Liver (tissue), 9 donors: Measurements from ENCODE around the gene HDC. TPM values are rescaled to one million over a fixed set of nuclear protein-coding genes. Genes with fewer than 3 reads are reported as not detected.

ENCODE experiments used
- DNase-seq: peaks from one replicate; pipeline ENCODE4 v3.0.0-alpha.2; 2017; ENCODE audit warnings: low spot score
- H3K27ac ChIP-seq, 2 donors: one replicate each; pipeline ENCODE4 v1.7.0; 2013; ENCODE audit warnings: inconsistent platforms in 2 of 2, low read length in 2 of 2, control low read depth in 1 of 2, low read depth in 1 of 2, mild to moderate bottlenecking in 1 of 2
- H3K27me3 ChIP-seq, 4 donors: one replicate each; pipeline versions ENCODE4 v1.6.1 to v1.7.0; 2013; ENCODE audit warnings: low read length in 3 of 4, inconsistent platforms in 1 of 4, mild to moderate bottlenecking in 1 of 4, moderate library complexity in 1 of 4; ENCODE audit not compliant: control insufficient read depth in 4 of 4, insufficient read depth in 4 of 4
- H3K36me3 ChIP-seq, 4 donors: one replicate each; pipeline versions ENCODE4 v1.6.1 to v1.7.0; 2013; ENCODE audit warnings: low read length in 3 of 4, mild to moderate bottlenecking in 3 of 4, low read depth in 1 of 4, moderate library complexity in 1 of 4; ENCODE audit not compliant: control insufficient read depth in 4 of 4, insufficient read depth in 3 of 4
- H3K4me1 ChIP-seq, 4 donors: one replicate each; pipeline versions ENCODE4 v1.6.1 to v1.7.0; 2013; ENCODE audit warnings: low read length in 3 of 4, mild to moderate bottlenecking in 3 of 4, moderate library complexity in 1 of 4; ENCODE audit not compliant: control insufficient read depth in 4 of 4, insufficient read depth in 4 of 4
- H3K4me3 ChIP-seq, 3 donors: one replicate each; pipeline versions ENCODE4 v1.6.1 to v1.7.0; 2013; ENCODE audit warnings: low read length in 3 of 3, control low read depth in 1 of 3, low read depth in 1 of 3, mild to moderate bottlenecking in 1 of 3
- H3K9ac ChIP-seq, 2 donors: one replicate each; pipeline ENCODE4 v1.7.0; 2013; ENCODE audit warnings: low read length in 2 of 2, mild to moderate bottlenecking in 2 of 2, moderate library complexity in 2 of 2, control low read depth in 1 of 2, low read depth in 1 of 2
- H3K9me3 ChIP-seq, 4 donors: one replicate each; pipeline versions ENCODE4 v1.6.1 to v1.7.0; 2013; ENCODE audit warnings: low read length in 3 of 4; ENCODE audit not compliant: control insufficient read depth in 4 of 4
- CTCF ChIP-seq: fragments of 150-350 bp; IDR thresholded peaks from 2 replicates; pipeline ENCODE4 v1.5.1; 2017; ENCODE audit warnings: improper control_type of control experiment, low read depth, low read length; ENCODE audit not compliant: missing input control
- EGR1 ChIP-seq, 2 donors: IDR thresholded peaks; 2 replicates each; pipeline ENCODE4 v1.6.1; 2016 to 2018; ENCODE audit warnings: antibody characterized with exemption in 2 of 2, low read depth in 2 of 2
- FOXA1 ChIP-seq: IDR thresholded peaks from 2 replicates; pipeline ENCODE4 v1.6.1; 2016; ENCODE audit warnings: antibody characterized with exemption
- FOXA2 ChIP-seq: IDR thresholded peaks from 2 replicates; pipeline ENCODE4 v1.6.1; 2016; ENCODE audit warnings: antibody characterized with exemption
- GABPA ChIP-seq, 2 donors: IDR thresholded peaks in 1 of 2; conservative IDR thresholded peaks in 1 of 2; 2 replicates each; pipeline ENCODE4 v1.6.1; 2016; ENCODE audit warnings: antibody characterized with exemption in 2 of 2, mild to moderate bottlenecking in 1 of 2, moderate library complexity in 1 of 2
- HNF4A ChIP-seq, 2 donors: conservative IDR thresholded peaks; 2 replicates each; pipeline ENCODE4 v1.6.1; 2016; ENCODE audit warnings: antibody characterized with exemption in 2 of 2, mild to moderate bottlenecking in 2 of 2
- HNF4G ChIP-seq: IDR thresholded peaks from 2 replicates; pipeline ENCODE4 v1.6.1; 2016; ENCODE audit warnings: antibody characterized with exemption
- JUND ChIP-seq, 2 donors: IDR thresholded peaks; 2 replicates each; pipeline ENCODE4 v1.6.1; 2016; ENCODE audit warnings: antibody characterized with exemption in 2 of 2
- NR2F2 ChIP-seq: IDR thresholded peaks from 2 replicates; pipeline ENCODE4 v1.6.1; 2016; ENCODE audit warnings: antibody characterized with exemption
- RAD21 ChIP-seq, 2 donors: IDR thresholded peaks; 2 replicates each; pipeline ENCODE4 v1.6.1; 2016; ENCODE audit warnings: antibody characterized with exemption in 2 of 2, mild to moderate bottlenecking in 2 of 2
- RXRA ChIP-seq, 2 donors: IDR thresholded peaks; 2 replicates each; pipeline ENCODE4 v1.6.1; 2017 to 2018; ENCODE audit warnings: antibody characterized with exemption in 2 of 2, mild to moderate bottlenecking in 1 of 2
- SP1 ChIP-seq: IDR thresholded peaks from 2 replicates; pipeline ENCODE4 v1.6.1; 2018; ENCODE audit warnings: antibody characterized with exemption, mild to moderate bottlenecking
- TAF1 ChIP-seq: conservative IDR thresholded peaks from 2 replicates; pipeline ENCODE4 v1.6.1; 2016; ENCODE audit warnings: antibody characterized with exemption, mild to moderate bottlenecking
- YY1 ChIP-seq: IDR thresholded peaks from 2 replicates; pipeline ENCODE4 v1.6.1; 2016; ENCODE audit warnings: antibody characterized with exemption, mild to moderate bottlenecking
- ZBTB33 ChIP-seq: IDR thresholded peaks from 2 replicates; pipeline ENCODE4 v1.6.1; 2016; ENCODE audit warnings: antibody characterized with exemption
- WGBS: extraction: QIAGEN DNeasy Blood & Tissue Kit; methylation state at CpG from one replicate; pipeline ENCODE4 v1.1.7; 2013; 5-methylcytosine and 5-hydroxymethylcytosine counted together
- polyA plus RNA-seq, 2 donors: library from polyadenylated mRNA; stranded (reverse) in 1 of 2; unstranded in 1 of 2; fragments of 200-250 nt in 1 of 2; fragments of >200 nt in 1 of 2; fragmentation: Nextera tagmentation in 1 of 2; extraction: Ambion mirVana in 1 of 2; gene quantifications; one replicate each; pipeline versions ENCODE4 v1.2.1 to v1.2.3, GENCODE V29; 2013 to 2015
- total RNA-seq, 2 donors: library from RNA; depleted of rRNA; stranded (reverse); fragments of >200 nt; gene quantifications; one replicate each; pipeline ENCODE4 v1.2.3, GENCODE V29; 2014
- TF ChIP-seq, protein P1 (sequence below): IDR thresholded peaks from 2 replicates; pipeline ENCODE4 v1.6.1; 2016; ENCODE audit warnings: antibody characterized with exemption
- TF ChIP-seq, protein P2 (sequence below): IDR thresholded peaks from 2 replicates; pipeline ENCODE4 v1.6.1; 2016; ENCODE audit warnings: antibody characterized with exemption
- TF ChIP-seq, protein P3 (sequence below): IDR thresholded peaks from 2 replicates; pipeline ENCODE4 v1.6.1; 2016; ENCODE audit warnings: antibody characterized with exemption, mild to moderate bottlenecking
- donor health status: healthy.
- donor health status: healthy.
- donor health status: healthy.
- donor health status: healthy.
- donor health status: healthy.

HDC gene
- total and polyA plus RNA-seq, 4 donors = 0.07 to 3.0 (median 0.78) TPM

DNA sequence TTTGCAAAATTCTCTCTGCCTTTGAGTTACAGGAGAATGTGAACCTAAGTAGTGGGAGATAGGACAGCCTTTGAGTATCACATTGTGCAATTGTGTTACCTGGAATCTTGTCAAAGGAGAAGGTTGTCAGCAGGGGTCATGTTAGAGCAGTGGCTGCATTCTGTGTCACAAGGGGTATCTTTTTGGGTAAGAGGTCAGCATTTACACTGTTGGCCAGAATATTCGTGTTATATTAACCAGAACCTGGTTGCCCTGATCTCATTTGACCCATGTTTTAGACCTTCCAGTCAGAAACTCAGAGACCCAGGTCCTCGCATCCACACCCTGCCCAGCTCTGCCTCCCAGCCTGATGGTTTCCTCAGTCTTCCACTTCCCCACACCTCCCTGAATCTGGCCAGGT lies 27.3 kb downstream of the HDC start:
- 42% methylated on average over 2 of the region's 2 CpGs for WGBS
- Histone ChIP-seq H3K4me1 (peaks cover 15 to 59% (median 50%) of the 10 kb centered on the region in 4 donors), H3K4me3 (no peak overlapping the region), H3K9me3 (no peaks in the 10 kb centered on the region), H3K36me3 (peaks cover 0 to 7% (median 3%) of the 10 kb centered on the region in 4 donors), H3K9ac (peak overlapping the region in 1 of 2 donors; percentile 64), H3K27me3 (no peaks in the 10 kb centered on the region), H3K27ac (peak overlapping the region; percentile 49 to 80)
- TF ChIP-seq YY1 (peak; percentile 61), GABPA (IDR thresholded peaks at IDR 0.05 in 1 of 2, conservative IDR thresholded peaks at IDR 0.05 in 1 of 2) (no peak), HNF4A (conservative IDR thresholded peaks at IDR 0.05) (peak; percentile 89 to 91), HNF4G (peak; percentile 67), FOXA1 (no peak), ZBTB33 (peak; percentile 86), RAD21 (IDR thresholded peaks at IDR 0.05) (peak; percentile 60 to 64), NR2F2 (peak; percentile 49), JUND (IDR thresholded peaks at IDR 0.05) (peak; percentile 74 to 83), CTCF (no peak), SP1 (peak; percentile 97), TAF1 (no peak), EGR1 (IDR thresholded peaks at IDR 0.05; ENCODE audit: low read depth in 2 of 2) (peak in 1 of 2 donors; percentile 68), FOXA2 (peak; percentile 78), RXRA (IDR thresholded peaks at IDR 0.05) (peak; percentile 99 to 100)
- TF ChIP-seq, protein P1, sequence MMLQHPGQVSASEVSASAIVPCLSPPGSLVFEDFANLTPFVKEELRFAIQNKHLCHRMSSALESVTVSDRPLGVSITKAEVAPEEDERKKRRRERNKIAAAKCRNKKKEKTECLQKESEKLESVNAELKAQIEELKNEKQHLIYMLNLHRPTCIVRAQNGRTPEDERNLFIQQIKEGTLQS = no peak
- TF ChIP-seq, protein P2, sequence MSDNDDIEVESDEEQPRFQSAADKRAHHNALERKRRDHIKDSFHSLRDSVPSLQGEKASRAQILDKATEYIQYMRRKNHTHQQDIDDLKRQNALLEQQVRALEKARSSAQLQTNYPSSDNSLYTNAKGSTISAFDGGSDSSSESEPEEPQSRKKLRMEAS = peak; percentile 80
- TF ChIP-seq, protein P3, sequence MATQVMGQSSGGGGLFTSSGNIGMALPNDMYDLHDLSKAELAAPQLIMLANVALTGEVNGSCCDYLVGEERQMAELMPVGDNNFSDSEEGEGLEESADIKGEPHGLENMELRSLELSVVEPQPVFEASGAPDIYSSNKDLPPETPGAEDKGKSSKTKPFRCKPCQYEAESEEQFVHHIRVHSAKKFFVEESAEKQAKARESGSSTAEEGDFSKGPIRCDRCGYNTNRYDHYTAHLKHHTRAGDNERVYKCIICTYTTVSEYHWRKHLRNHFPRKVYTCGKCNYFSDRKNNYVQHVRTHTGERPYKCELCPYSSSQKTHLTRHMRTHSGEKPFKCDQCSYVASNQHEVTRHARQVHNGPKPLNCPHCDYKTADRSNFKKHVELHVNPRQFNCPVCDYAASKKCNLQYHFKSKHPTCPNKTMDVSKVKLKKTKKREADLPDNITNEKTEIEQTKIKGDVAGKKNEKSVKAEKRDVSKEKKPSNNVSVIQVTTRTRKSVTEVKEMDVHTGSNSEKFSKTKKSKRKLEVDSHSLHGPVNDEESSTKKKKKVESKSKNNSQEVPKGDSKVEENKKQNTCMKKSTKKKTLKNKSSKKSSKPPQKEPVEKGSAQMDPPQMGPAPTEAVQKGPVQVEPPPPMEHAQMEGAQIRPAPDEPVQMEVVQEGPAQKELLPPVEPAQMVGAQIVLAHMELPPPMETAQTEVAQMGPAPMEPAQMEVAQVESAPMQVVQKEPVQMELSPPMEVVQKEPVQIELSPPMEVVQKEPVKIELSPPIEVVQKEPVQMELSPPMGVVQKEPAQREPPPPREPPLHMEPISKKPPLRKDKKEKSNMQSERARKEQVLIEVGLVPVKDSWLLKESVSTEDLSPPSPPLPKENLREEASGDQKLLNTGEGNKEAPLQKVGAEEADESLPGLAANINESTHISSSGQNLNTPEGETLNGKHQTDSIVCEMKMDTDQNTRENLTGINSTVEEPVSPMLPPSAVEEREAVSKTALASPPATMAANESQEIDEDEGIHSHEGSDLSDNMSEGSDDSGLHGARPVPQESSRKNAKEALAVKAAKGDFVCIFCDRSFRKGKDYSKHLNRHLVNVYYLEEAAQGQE = peak; percentile 80
- no peak for DNase-seq
